ENCODE results near the gene CBX1. TPM values are rescaled to one million over a fixed set of nuclear protein-coding genes. Genes with fewer than 3 reads are reported as not detected.

Gene CBX1
- total RNA-seq, 4 donors from 2014 or later: 18.4 to 27.5 (median 22.3) TPM

- Histone ChIP-seq H3K27ac (no peak overlapping the region), H3K27me3 (no peaks in the 10 kb centered on the region), H3K4me3 (no peak overlapping the region), H3K9me3 (no peaks in the 10 kb centered on the region), H3K36me3 (peaks cover 58% of the 10 kb centered on the region), H3K4me1 (peaks cover 82% of the 10 kb centered on the region)
- 57% methylated on average over 2 of the region's 2 CpGs for WGBS
- DNase-seq (ENCODE audit: low spot score in 2 of 2): no peak
- TF ChIP-seq, protein P1, sequence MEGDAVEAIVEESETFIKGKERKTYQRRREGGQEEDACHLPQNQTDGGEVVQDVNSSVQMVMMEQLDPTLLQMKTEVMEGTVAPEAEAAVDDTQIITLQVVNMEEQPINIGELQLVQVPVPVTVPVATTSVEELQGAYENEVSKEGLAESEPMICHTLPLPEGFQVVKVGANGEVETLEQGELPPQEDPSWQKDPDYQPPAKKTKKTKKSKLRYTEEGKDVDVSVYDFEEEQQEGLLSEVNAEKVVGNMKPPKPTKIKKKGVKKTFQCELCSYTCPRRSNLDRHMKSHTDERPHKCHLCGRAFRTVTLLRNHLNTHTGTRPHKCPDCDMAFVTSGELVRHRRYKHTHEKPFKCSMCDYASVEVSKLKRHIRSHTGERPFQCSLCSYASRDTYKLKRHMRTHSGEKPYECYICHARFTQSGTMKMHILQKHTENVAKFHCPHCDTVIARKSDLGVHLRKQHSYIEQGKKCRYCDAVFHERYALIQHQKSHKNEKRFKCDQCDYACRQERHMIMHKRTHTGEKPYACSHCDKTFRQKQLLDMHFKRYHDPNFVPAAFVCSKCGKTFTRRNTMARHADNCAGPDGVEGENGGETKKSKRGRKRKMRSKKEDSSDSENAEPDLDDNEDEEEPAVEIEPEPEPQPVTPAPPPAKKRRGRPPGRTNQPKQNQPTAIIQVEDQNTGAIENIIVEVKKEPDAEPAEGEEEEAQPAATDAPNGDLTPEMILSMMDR (IDR thresholded peaks at IDR 0.05): no peak
- TF ChIP-seq EP300 (IDR thresholded peaks at IDR 0.05) (no peak), POLR2AphosphoS5 (IDR thresholded peaks at IDR 0.05) (no peak), POLR2A (IDR thresholded peaks at IDR 0.05) (no peak)
Measured at GRCh38 chr17:48056879-48057278, 44.4 kb downstream of the CBX1 start.

- Histone ChIP-seq H3K27ac (no peak overlapping the region), H3K27me3 (no peaks in the 10 kb centered on the region), H3K36me3 (peaks cover 54% of the 10 kb centered on the region), H3K4me1 (peaks cover 88% of the 10 kb centered on the region), H3K9me3 (no peaks in the 10 kb centered on the region), H3K4me3 (no peak overlapping the region)
- TF ChIP-seq EP300 (IDR thresholded peaks at IDR 0.05) (no peak), POLR2A (IDR thresholded peaks at IDR 0.05) (no peak), POLR2AphosphoS5 (IDR thresholded peaks at IDR 0.05) (no peak)
- TF ChIP-seq, protein P1 (IDR thresholded peaks at IDR 0.05): no peak
- 78% methylated on average over 10 of the region's 10 CpGs for WGBS
- no peak for DNase-seq (ENCODE audit: low spot score in 2 of 2)
Measured at GRCh38 chr17:48056246-48056745, 45.0 kb downstream of the CBX1 start.

- Histone ChIP-seq H3K27ac (peak overlapping the region; percentile 98), H3K27me3 (no peaks in the 10 kb centered on the region), H3K36me3 (peaks cover 52% of the 10 kb centered on the region), H3K4me1 (peaks cover 94% of the 10 kb centered on the region), H3K4me3 (peak overlapping the region; percentile 74), H3K9me3 (no peaks in the 10 kb centered on the region)
- WGBS: 55% methylated on average over 5 of the region's 5 CpGs
- DNase-seq (ENCODE audit: low spot score in 2 of 2): no peak
- no peak for TF ChIP-seq POLR2AphosphoS5 (IDR thresholded peaks at IDR 0.05)
- no peak for TF ChIP-seq POLR2A (IDR thresholded peaks at IDR 0.05)
- TF ChIP-seq, protein P1 (IDR thresholded peaks at IDR 0.05): no peak
- TF ChIP-seq EP300 (IDR thresholded peaks at IDR 0.05): no peak
Measured at GRCh38 chr17:48055531-48056245, 45.6 kb downstream of the CBX1 start.

GRCh38 chr17:48054238-48055185, 46.8 kb downstream of the CBX1 start:
- WGBS: 28% methylated on average over 11 of the region's 34 CpGs
- Histone ChIP-seq H3K27ac (peak overlapping the region; percentile 98), H3K27me3 (no peaks in the 10 kb centered on the region), H3K4me1 (peaks cover 95% of the 10 kb centered on the region), H3K4me3 (peak overlapping the region; percentile 74), H3K36me3 (peaks cover 41% of the 10 kb centered on the region), H3K9me3 (no peaks in the 10 kb centered on the region)
- TF ChIP-seq EP300 (IDR thresholded peaks at IDR 0.05): no peak
- no peak for TF ChIP-seq POLR2A (IDR thresholded peaks at IDR 0.05)
- TF ChIP-seq POLR2AphosphoS5 (IDR thresholded peaks at IDR 0.05): peak in 1 of 3 donors; percentile 18
- TF ChIP-seq, protein P1 (IDR thresholded peaks at IDR 0.05): no peak
- DNase-seq (ENCODE audit: low spot score in 2 of 2): no peak

All from suprapubic skin (tissue), 4 donors.